SK-N-SH (cell line): ENCODE results near the gene FAM222B. TPM values are rescaled to one million over a fixed set of nuclear protein-coding genes. Genes with fewer than 3 reads are reported as not detected.
"Not testable (repeated sequence)": the region's sequence is repeated elsewhere in the genome, so short reads cannot be mapped to it uniquely, and the experiment has no call there.

Experiments
- CTCF ChIA-PET: fragments of 300-600, 350-600 bp; formaldehyde crosslinking; extraction: SDS; loops from one replicate; lab custom pipeline; 2021; lab: Yijun Ruan, JAX
- POLR2A ChIA-PET: fragments of 350-600 bp; sonication (Branson Sonifier 250); formaldehyde crosslinking; extraction: SDS; loops from one replicate; lab custom pipeline; 2020; ENCODE audit warnings: antibody characterized with exemption, inconsistent platforms; lab: Yijun Ruan, JAX
- DNase-seq: peaks from one replicate; pipeline ENCODE4 v3.0.0; 2012
- H2AFZ ChIP-seq: fragments of 200-600 bp; sonication (generic); 2 replicates; pipeline ENCODE4 v1.8.1; 2016; ENCODE audit warnings: antibody characterized with exemption, mild to moderate bottlenecking, low read depth
- H3F3A ChIP-seq: fragments of 200-600 bp; sonication (generic); replicated peaks from 2 replicates; pipeline ENCODE3; 2016; ENCODE audit warnings: antibody characterized with exemption, mild to moderate bottlenecking; ENCODE audit not compliant: insufficient read depth
- H3K27ac ChIP-seq, 2 experiments: fragments of 200-500 bp in 1 of 2; fragments of 200-600 bp in 1 of 2; sonication (Bioruptor generic) in 1 of 2; sonication (generic), shearing (Covaris generic) in 1 of 2; 2 replicates each; pipeline versions ENCODE4 v1.5.1 to v1.6.1; 2014 to 2016; ENCODE audit warnings: low read depth in 2 of 2, inconsistent platforms in 1 of 2, low read length in 1 of 2, mild to moderate bottlenecking in 1 of 2, mixed read lengths in 1 of 2
- H3K27me3 ChIP-seq: fragments of 200-600 bp; sonication (generic), shearing (Covaris generic); 2 replicates; pipeline ENCODE4 v1.6.1; 2016; ENCODE audit warnings: mixed run types; ENCODE audit not compliant: insufficient read depth
- H3K36me3 ChIP-seq, 2 experiments: fragments of 200-500 bp in 1 of 2; fragments of 200-600 bp in 1 of 2; sonication (Bioruptor generic) in 1 of 2; sonication (generic) in 1 of 2; replicated peaks in 1 of 2; 2 replicates each; pipeline versions ENCODE3 to v1.5.1; 2014 to 2016; ENCODE audit warnings: low read length in 1 of 2, mild to moderate bottlenecking in 1 of 2; ENCODE audit not compliant: insufficient read depth in 2 of 2, control insufficient read depth in 1 of 2
- H3K4me1 ChIP-seq, 2 experiments: fragments of 200-500 bp in 1 of 2; fragments of 200-600 bp in 1 of 2; sonication (Bioruptor generic) in 1 of 2; sonication (generic), shearing (Covaris generic) in 1 of 2; 2 replicates each; pipeline versions ENCODE4 v1.5.1 to v1.6.1; 2014 to 2016; ENCODE audit warnings: low read depth in 1 of 2, low read length in 1 of 2, mixed run types in 1 of 2; ENCODE audit not compliant: insufficient read depth in 2 of 2, control insufficient read depth in 1 of 2
- H3K4me2 ChIP-seq: fragments of 200-600 bp; sonication (generic), shearing (Covaris generic); 2 replicates; pipeline ENCODE4 v1.6.1; 2017; ENCODE audit warnings: mixed run types
- H3K4me3 ChIP-seq, 2 experiments: fragments of 200-500 bp in 1 of 2; fragments of 200-600 bp in 1 of 2; sonication (Bioruptor generic) in 1 of 2; sonication (generic), shearing (Covaris generic) in 1 of 2; 2 replicates each; pipeline versions ENCODE4 v1.5.1 to v1.8.1; 2014 to 2016; ENCODE audit warnings: low read depth in 2 of 2, inconsistent platforms in 1 of 2, low read length in 1 of 2, mild to moderate bottlenecking in 1 of 2, mixed read lengths in 1 of 2, moderate library complexity in 1 of 2
- H3K79me2 ChIP-seq: fragments of 200-600 bp; sonication (generic); 2 replicates; pipeline ENCODE4 v1.8.1; 2017; ENCODE audit warnings: mild to moderate bottlenecking; ENCODE audit not compliant: insufficient read depth
- H3K9ac ChIP-seq: fragments of 200-600 bp; sonication (generic); 2 replicates; pipeline ENCODE4 v1.6.1; 2017; ENCODE audit warnings: mixed run types
- H3K9me2 ChIP-seq: fragments of 200-600 bp; sonication (generic); 2 replicates; pipeline ENCODE4 v1.6.1; 2017; ENCODE audit warnings: mixed run types
- H3K9me3 ChIP-seq: fragments of 200-600 bp; sonication (generic); 2 replicates; pipeline ENCODE4 v1.6.1; 2017; ENCODE audit warnings: mixed run types, mild to moderate bottlenecking, moderate library complexity
- H4K20me1 ChIP-seq: fragments of 200-600 bp; sonication (generic); 2 replicates; pipeline ENCODE4 v1.6.1; 2017; ENCODE audit warnings: mild to moderate bottlenecking, mixed run types; ENCODE audit not compliant: insufficient read depth
- CHD2 ChIP-seq: fragments of 150-350 bp; IDR thresholded peaks from 2 replicates; pipeline ENCODE4 v1.6.1; 2018; ENCODE audit warnings: low read length; ENCODE audit not compliant: partially characterized antibody
- FOXJ3 ChIP-seq: sonication (generic); formaldehyde crosslinking; IDR thresholded peaks from 2 replicates; pipeline ENCODE4 v1.5.1; 2020; ENCODE audit warnings: mild to moderate bottlenecking, missing genetic modification reagents
- GATA2 ChIP-seq: sonication (generic); formaldehyde crosslinking; IDR thresholded peaks from 2 replicates; pipeline ENCODE4 v1.5.0; 2020; ENCODE audit warnings: mild to moderate bottlenecking, missing genetic modification reagents
- REST ChIP-seq: IDR thresholded peaks from 2 replicates; pipeline ENCODE4 v1.6.1; 2012; ENCODE audit warnings: mild to moderate bottlenecking, low read depth, low read length, moderate library complexity
- USF2 ChIP-seq: fragments of 150-350 bp; IDR thresholded peaks from 2 replicates; pipeline ENCODE4 v1.6.1; 2017; ENCODE audit warnings: antibody characterized with exemption, low read length, low read depth, borderline replicate concordance
- WGBS: methylation state at CpG from one replicate; pipeline ENCODE4 v1.1.6; 2017; ENCODE audit warnings: low lambda C conversion rate; 5-methylcytosine and 5-hydroxymethylcytosine counted together
- polyA plus RNA-seq, 3 experiments: library from polyadenylated mRNA; depleted of rRNA; stranded (reverse); fragments of >200 nt; gene quantifications; 2 replicates each; pipeline ENCODE4 v1.2.3, GENCODE V29; 2012

FAM222B gene
- polyA plus RNA-seq, 1 of the 3 experiments (the other 2 are of a cell fraction): 9.0 TPM

GRCh38 chr17:28796062-28796461 is 46.5 kb downstream of the FAM222B start:
- Histone ChIP-seq H3K9ac (no peak overlapping the region), H3K4me2 (no peak overlapping the region), H2AFZ (no peak overlapping the region), H3K9me3 (no peaks in the 10 kb centered on the region), H3K4me1 (no peaks in the 10 kb centered on the region), H3K36me3 (peaks cover 0 to 10% of the 10 kb centered on the region in 2 experiments), H4K20me1 (peaks cover 52% of the 10 kb centered on the region; the same call in 1 of the 2 replicates), H3F3A (no peaks in the 10 kb centered on the region), H3K9me2 (no peaks in the 10 kb centered on the region), H3K4me3 (no peak overlapping the region), H3K27me3 (no peaks in the 10 kb centered on the region), H3K79me2 (peaks cover 88% of the 10 kb centered on the region), H3K27ac (no peak overlapping the region)
- WGBS: 100% methylated on average over 2 of the region's 2 CpGs
- CTCF ChIA-PET: interaction anchor here (1.9 kb wide), 1 partner anchor 32 kb away, joined by 15 read pairs; no protein-coding TSS in a partner anchor
- POLR2A ChIA-PET: no interaction called here
- no peak for TF ChIP-seq REST
- TF ChIP-seq USF2: no peak
- no peak for TF ChIP-seq GATA2 (CRISPR knock-in tag)
- no peak for TF ChIP-seq CHD2
- no peak for TF ChIP-seq FOXJ3 (CRISPR knock-in tag)
- no peak for DNase-seq

GRCh38 chr17:28794846-28795441 is 47.6 kb downstream of the FAM222B start:
- H3K36me3 ChIP-seq, DNase-seq, H3K4me1 ChIP-seq, H3K9me3 ChIP-seq, H3F3A ChIP-seq, H3K9me2 ChIP-seq, H3K4me2 ChIP-seq, H3K4me3 ChIP-seq, H3K27ac ChIP-seq, H3K27me3 ChIP-seq, H3K9ac ChIP-seq, H2AFZ ChIP-seq, POLR2A ChIA-PET: not testable (repeated sequence)
- WGBS: 98% methylated on average over 14 of the region's 14 CpGs
- peaks cover 81% of the 10 kb centered on the region for H3K79me2 ChIP-seq
- CTCF ChIA-PET: interaction anchor here (0.6 to 0.8 kb wide), 2 partner anchors 8 to 69 kb away, joined by 3 read pairs; no protein-coding TSS in a partner anchor
- H4K20me1 ChIP-seq: peaks cover 51% of the 10 kb centered on the region; the same call in 1 of the 2 replicates
